Lower lobe of right lung (tissue), 2 donors: Measurements from ENCODE around the gene LRRC4C. TPM values are rescaled to one million over a fixed set of nuclear protein-coding genes. Genes with fewer than 3 reads are reported as not detected.

ENCODE experiments used
- ATAC-seq, 2 donors: fragments of 200-7000 bp; cut with Tn5 transposase; one replicate each; pipeline ENCODE4 v1.9.1; 2020 to 2022; ENCODE audit warnings: mild to moderate bottlenecking in 2 of 2, moderate library complexity in 2 of 2
- DNase-seq: peaks from one replicate; pipeline ENCODE4 v3.0.0-alpha.2; 2020
- H3K27ac ChIP-seq: fragments of 200-600 bp; one replicate; pipeline ENCODE4 v1.8.0; 2022
- H3K27me3 ChIP-seq: fragments of 200-600 bp; one replicate; pipeline ENCODE4 v1.8.0; 2022; ENCODE audit warnings: low read depth
- H3K36me3 ChIP-seq: fragments of 200-600 bp; one replicate; pipeline ENCODE4 v1.8.0; 2022; ENCODE audit warnings: mild to moderate bottlenecking
- H3K4me1 ChIP-seq: fragments of 200-600 bp; one replicate; pipeline ENCODE4 v1.8.0; 2022
- H3K4me3 ChIP-seq: fragments of 200-600 bp; one replicate; pipeline ENCODE4 v1.8.0; 2022; ENCODE audit warnings: mild to moderate bottlenecking
- H3K9me3 ChIP-seq: fragments of 200-600 bp; one replicate; pipeline ENCODE4 v1.8.0; 2022
- CTCF ChIP-seq: fragments of 200-600 bp; IDR thresholded peaks from one replicate; pipeline ENCODE4 v1.8.0; 2022; ENCODE audit warnings: antibody characterized with exemption, mild to moderate bottlenecking
- intact Hi-C: fragments of 100-400 bp; cut with DNase I; formaldehyde crosslinking; loops from one replicate; pipeline ENCODE4 v1.11.0; 2022
- total RNA-seq: library from RNA; stranded (reverse); fragmentation: NEBNext Ultra II Directional; extraction: Animal tissue kit (Norgen Biotek cat#: 25700); gene quantifications from one replicate; pipeline ENCODE4 v1.2.1, GENCODE V29; 2021
- donor health status: DM: no; HTN: yes; CAD: no; lungs with severe emphysema.

The LRRC4C gene
- total RNA-seq, 1 donor from 2014 or later: 0.86 TPM

GRCh38 chr11:40292721-40293508, 1166.5 kb downstream of the LRRC4C start:
- peak overlapping the region; percentile 77 for H3K27ac ChIP-seq
- no peaks in the 10 kb centered on the region for H3K9me3 ChIP-seq
- ATAC-seq (peak in 1 of 2 donors; percentile 47), DNase-seq (no peak)
- no peaks in the 10 kb centered on the region for H3K36me3 ChIP-seq
- H3K4me3 ChIP-seq: peak overlapping the region; percentile 73
- intact Hi-C loops: no loop called here
- H3K4me1 ChIP-seq: peaks cover 6% of the 10 kb centered on the region
- no peak for TF ChIP-seq CTCF
- H3K27me3 ChIP-seq: peaks cover 5% of the 10 kb centered on the region

- no peak for DNase-seq
- H3K4me1 ChIP-seq: peaks cover 6% of the 10 kb centered on the region
- intact Hi-C loops: no loop called here
- no peaks in the 10 kb centered on the region for H3K36me3 ChIP-seq
- ATAC-seq: no peak
- no peak overlapping the region for H3K27ac ChIP-seq
- H3K9me3 ChIP-seq: no peaks in the 10 kb centered on the region
- H3K27me3 ChIP-seq: peaks cover 5% of the 10 kb centered on the region
- TF ChIP-seq CTCF: no peak
- H3K4me3 ChIP-seq: peak overlapping the region; percentile 73
Measured at GRCh38 chr11:40291741-40292140, 1167.7 kb downstream of the LRRC4C start.

- ATAC-seq: no peak
- intact Hi-C loops: no loop called here
Measured at GRCh38 chr11:40291329-40291728, 1168.1 kb downstream of the LRRC4C start.

GRCh38 chr11:40290171-40290631, 1169.3 kb downstream of the LRRC4C start:
- ATAC-seq (no peak), DNase-seq (no peak)
- Histone ChIP-seq H3K27me3 (peaks cover 5% of the 10 kb centered on the region), H3K4me3 (no peak overlapping the region), H3K27ac (no peak overlapping the region), H3K36me3 (no peaks in the 10 kb centered on the region), H3K9me3 (no peaks in the 10 kb centered on the region), H3K4me1 (peaks cover 11% of the 10 kb centered on the region)
- no peak for TF ChIP-seq CTCF
- intact Hi-C loops: no loop called here

More at GRCh38 chr11:40291329-40291728, 1168.1 kb downstream of the LRRC4C start:
- no peak overlapping the region for H3K27ac ChIP-seq
- peaks cover 5% of the 10 kb centered on the region for H3K27me3 ChIP-seq
- no peaks in the 10 kb centered on the region for H3K36me3 ChIP-seq
- peaks cover 9% of the 10 kb centered on the region for H3K4me1 ChIP-seq
- no peaks in the 10 kb centered on the region for H3K9me3 ChIP-seq
- DNase-seq: no peak
- no peak for TF ChIP-seq CTCF
- no peak overlapping the region for H3K4me3 ChIP-seq

- ATAC-seq: no peak
- Histone ChIP-seq H3K27me3 (peaks cover 5% of the 10 kb centered on the region), H3K4me1 (peaks cover 11% of the 10 kb centered on the region), H3K9me3 (no peaks in the 10 kb centered on the region), H3K27ac (no peak overlapping the region), H3K36me3 (no peaks in the 10 kb centered on the region), H3K4me3 (no peak overlapping the region)
- TF ChIP-seq CTCF: no peak
- intact Hi-C loops: no loop called here
- no peak for DNase-seq
Measured at GRCh38 chr11:40289370-40289769, 1170.1 kb downstream of the LRRC4C start.
